Natural killer cell (primary cell): ENCODE data around the gene OR2B2. TPM values are rescaled to one million over a fixed set of nuclear protein-coding genes. Genes with fewer than 3 reads are reported as not detected.
A peak's percentile ranks its signal among the peaks of the same experiment; 100 is the strongest.

ENCODE experiments used
- ATAC-seq, 3 donors: fragments of 150-1000 bp in 2 of 3; fragments of 200-7000 bp in 1 of 3; cut with Tn5 transposase; 1 replicate in 1 of 3; 2 replicates in 2 of 3; pipeline ENCODE4 v1.10.0; 2021; ENCODE audit warnings: mild to moderate bottlenecking in 2 of 3, moderate library complexity in 2 of 3
- DNase-seq, 2 donors: peaks; one replicate each; pipeline versions ENCODE4 v3.0.0 to v3.0.0-alpha.2; 2013 to 2021; ENCODE audit warnings: mixed read lengths in 1 of 2
- H3K27ac ChIP-seq: one replicate; pipeline ENCODE4 v1.5.1; 2013; ENCODE audit warnings: mild to moderate bottlenecking, low read length
- H3K27me3 ChIP-seq: one replicate; pipeline ENCODE4 v1.6.1; 2013; ENCODE audit warnings: low read length; ENCODE audit not compliant: control insufficient read depth, insufficient read depth
- H3K36me3 ChIP-seq: one replicate; pipeline ENCODE4 v1.6.1; 2013; ENCODE audit warnings: low read length; ENCODE audit not compliant: control insufficient read depth, insufficient read depth
- H3K4me1 ChIP-seq: one replicate; pipeline ENCODE4 v1.6.1; 2013; ENCODE audit warnings: low read length; ENCODE audit not compliant: control insufficient read depth, insufficient read depth
- H3K4me3 ChIP-seq: one replicate; pipeline ENCODE4 v1.5.1; 2013; ENCODE audit warnings: low read length
- H3K9me3 ChIP-seq: one replicate; pipeline ENCODE4 v1.6.1; 2013; ENCODE audit warnings: low read length; ENCODE audit not compliant: control insufficient read depth, insufficient read depth
- H3K27ac Mint-ChIP-seq, 2 donors: one replicate each; pipeline ENCODE4 v1.8.0; 2022; ENCODE audit warnings: mild to moderate bottlenecking in 2 of 2, mixed read lengths in 2 of 2, moderate library complexity in 1 of 2
- H3K27me3 Mint-ChIP-seq, 2 donors: one replicate each; pipeline ENCODE4 v1.8.0; 2022; ENCODE audit warnings: low read depth in 2 of 2, mixed read lengths in 2 of 2
- H3K36me3 Mint-ChIP-seq: one replicate; pipeline ENCODE4 v1.8.0; 2022; ENCODE audit warnings: mixed read lengths
- H3K4me1 Mint-ChIP-seq, 2 donors: one replicate each; pipeline ENCODE4 v1.8.0; 2022; ENCODE audit warnings: mixed read lengths in 2 of 2
- H3K4me3 Mint-ChIP-seq: one replicate; pipeline ENCODE4 v1.8.0; 2022; ENCODE audit warnings: mild to moderate bottlenecking, moderate library complexity, mixed read lengths
- H3K9me3 Mint-ChIP-seq, 2 donors: one replicate each; pipeline ENCODE4 v1.8.0; 2022; ENCODE audit warnings: mixed read lengths in 2 of 2
- WGBS: methylation state at CpG from one replicate; pipeline ENCODE4 v1.1.7; 2013; ENCODE audit warnings: missing lambda C conversion rate; ENCODE audit not compliant: insufficient coverage; 5-methylcytosine and 5-hydroxymethylcytosine counted together
- intact Hi-C: fragments of 100-400 bp; cut with micrococcal nuclease; formaldehyde crosslinking; loops from one replicate; pipeline ENCODE4 v1.14.2; 2022
- total RNA-seq, 4 donors: library from RNA; stranded (reverse); fragments of 120-200 nt in 1 of 4; gene quantifications; one replicate each; pipeline versions ENCODE4 v1.2.3 to v1.2.4, GENCODE V29; 2013 to 2022
- TF ChIP-seq, protein P1 (sequence below): fragments of 200-600 bp; IDR thresholded peaks from one replicate; pipeline ENCODE4 v1.8.0; 2022; ENCODE audit warnings: antibody characterized with exemption

Gene OR2B2
- total RNA-seq, 3 donors from 2014 or later (not counting 1 experiment from before 2014, with no cell fraction given) = not detected

DNA sequence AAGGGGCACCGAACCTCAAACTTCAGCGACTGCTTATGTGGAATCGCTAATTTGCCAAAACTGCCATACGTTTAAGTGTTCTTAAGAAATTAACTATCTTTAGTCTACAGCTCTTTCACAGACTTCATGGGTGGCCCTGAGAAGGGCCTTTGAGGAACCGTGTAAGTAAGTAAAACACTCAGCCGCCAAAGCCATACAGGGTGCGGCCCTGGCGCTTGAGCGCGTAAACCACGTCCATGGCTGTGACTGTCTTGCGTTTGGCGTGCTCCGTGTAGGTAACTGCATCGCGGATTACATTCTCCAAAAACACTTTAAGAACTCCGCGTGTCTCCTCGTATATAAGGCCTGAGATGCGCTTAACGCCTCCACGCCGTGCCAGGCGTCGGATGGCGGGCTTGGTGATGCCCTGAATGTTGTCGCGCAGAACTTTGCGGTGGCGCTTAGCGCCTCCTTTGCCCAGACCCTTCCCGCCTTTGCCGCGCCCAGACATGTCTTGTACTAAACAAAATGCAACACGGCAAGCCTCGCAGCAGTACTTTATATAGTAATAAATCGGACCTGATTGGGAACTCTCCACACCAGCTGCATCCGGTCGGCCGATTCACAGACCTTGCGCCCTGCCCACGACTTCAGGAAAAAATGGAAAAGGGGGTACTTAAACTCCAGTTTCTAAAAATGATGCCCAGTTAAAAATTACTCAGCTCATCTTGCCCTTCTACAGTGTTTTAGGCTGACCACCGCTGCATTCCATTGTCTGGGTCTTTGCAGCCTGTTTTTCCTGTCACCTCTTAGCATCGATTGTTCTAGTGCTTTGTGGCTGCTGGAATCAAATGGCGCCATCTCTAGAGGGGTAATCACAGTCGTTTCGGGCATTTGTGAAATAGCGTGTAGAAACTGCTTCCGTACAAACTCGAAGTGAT, 38.9 kb downstream of the OR2B2 start:
- WGBS = under 1% methylated on average over 50 of the region's 50 CpGs
- intact Hi-C loops = loop anchor here (1.0 to 5.0 kb wide), 2 partner anchors 17 to 726 kb away; a partner anchor contains a TSS
- Mint-ChIP-seq H3K27ac (peak overlapping the region; percentile 100), H3K36me3 (no peaks in the 10 kb centered on the region), H3K4me3 (peak overlapping the region; percentile 99), H3K4me1 (peaks cover 36 to 39% of the 10 kb centered on the region in 2 donors), H3K27me3 (no peaks in the 10 kb centered on the region), H3K9me3 (no peaks in the 10 kb centered on the region)
- Histone ChIP-seq H3K36me3 (no peaks in the 10 kb centered on the region), H3K9me3 (no peaks in the 10 kb centered on the region), H3K4me3 (peak overlapping the region; percentile 68), H3K4me1 (peaks cover 27% of the 10 kb centered on the region), H3K27me3 (no peaks in the 10 kb centered on the region), H3K27ac (peak overlapping the region; percentile 95)
- TF ChIP-seq, protein P1, sequence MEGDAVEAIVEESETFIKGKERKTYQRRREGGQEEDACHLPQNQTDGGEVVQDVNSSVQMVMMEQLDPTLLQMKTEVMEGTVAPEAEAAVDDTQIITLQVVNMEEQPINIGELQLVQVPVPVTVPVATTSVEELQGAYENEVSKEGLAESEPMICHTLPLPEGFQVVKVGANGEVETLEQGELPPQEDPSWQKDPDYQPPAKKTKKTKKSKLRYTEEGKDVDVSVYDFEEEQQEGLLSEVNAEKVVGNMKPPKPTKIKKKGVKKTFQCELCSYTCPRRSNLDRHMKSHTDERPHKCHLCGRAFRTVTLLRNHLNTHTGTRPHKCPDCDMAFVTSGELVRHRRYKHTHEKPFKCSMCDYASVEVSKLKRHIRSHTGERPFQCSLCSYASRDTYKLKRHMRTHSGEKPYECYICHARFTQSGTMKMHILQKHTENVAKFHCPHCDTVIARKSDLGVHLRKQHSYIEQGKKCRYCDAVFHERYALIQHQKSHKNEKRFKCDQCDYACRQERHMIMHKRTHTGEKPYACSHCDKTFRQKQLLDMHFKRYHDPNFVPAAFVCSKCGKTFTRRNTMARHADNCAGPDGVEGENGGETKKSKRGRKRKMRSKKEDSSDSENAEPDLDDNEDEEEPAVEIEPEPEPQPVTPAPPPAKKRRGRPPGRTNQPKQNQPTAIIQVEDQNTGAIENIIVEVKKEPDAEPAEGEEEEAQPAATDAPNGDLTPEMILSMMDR = no peak
- peak; percentile 68 to 82 for DNase-seq
- ATAC-seq = peak; percentile 44 to 70 (median 49)

DNA sequence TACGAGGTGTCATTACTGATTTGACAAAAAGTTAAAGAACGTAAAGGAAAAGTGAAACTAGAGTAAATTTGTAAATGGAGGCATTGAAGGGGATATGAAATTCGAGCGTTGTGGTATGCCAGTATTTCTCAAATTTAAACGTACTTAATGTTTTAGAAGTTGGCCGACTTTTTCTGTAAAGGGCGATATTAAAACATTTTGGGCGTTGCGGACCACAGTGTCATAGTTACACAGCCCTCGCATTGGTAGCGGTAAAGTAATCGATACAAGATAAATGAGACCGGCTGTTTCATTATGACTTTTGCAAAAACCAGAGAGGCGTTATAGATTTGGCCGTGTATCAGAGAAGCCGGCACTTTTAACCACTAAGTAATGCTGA, 39.6 kb downstream of the OR2B2 start:
- WGBS = 0% methylated on average over 16 of the region's 16 CpGs
- intact Hi-C loops = loop anchor here (1.0 to 5.0 kb wide), 5 partner anchors 18 to 725 kb away; a partner anchor contains a TSS
- Histone ChIP-seq H3K4me3 (peak overlapping the region; percentile 68), H3K27ac (peak overlapping the region; percentile 95), H3K4me1 (peaks cover 27% of the 10 kb centered on the region), H3K36me3 (no peaks in the 10 kb centered on the region), H3K27me3 (no peaks in the 10 kb centered on the region), H3K9me3 (no peaks in the 10 kb centered on the region)
- Mint-ChIP-seq H3K4me1 (peaks cover 39 to 44% of the 10 kb centered on the region in 2 donors), H3K9me3 (no peaks in the 10 kb centered on the region), H3K27ac (peak overlapping the region; percentile 100), H3K4me3 (peak overlapping the region; percentile 99), H3K36me3 (no peaks in the 10 kb centered on the region), H3K27me3 (no peaks in the 10 kb centered on the region)
- ATAC-seq (peak; percentile 25 to 34 (median 33)), DNase-seq (no peak)
- TF ChIP-seq, protein P1 = no peak

DNA sequence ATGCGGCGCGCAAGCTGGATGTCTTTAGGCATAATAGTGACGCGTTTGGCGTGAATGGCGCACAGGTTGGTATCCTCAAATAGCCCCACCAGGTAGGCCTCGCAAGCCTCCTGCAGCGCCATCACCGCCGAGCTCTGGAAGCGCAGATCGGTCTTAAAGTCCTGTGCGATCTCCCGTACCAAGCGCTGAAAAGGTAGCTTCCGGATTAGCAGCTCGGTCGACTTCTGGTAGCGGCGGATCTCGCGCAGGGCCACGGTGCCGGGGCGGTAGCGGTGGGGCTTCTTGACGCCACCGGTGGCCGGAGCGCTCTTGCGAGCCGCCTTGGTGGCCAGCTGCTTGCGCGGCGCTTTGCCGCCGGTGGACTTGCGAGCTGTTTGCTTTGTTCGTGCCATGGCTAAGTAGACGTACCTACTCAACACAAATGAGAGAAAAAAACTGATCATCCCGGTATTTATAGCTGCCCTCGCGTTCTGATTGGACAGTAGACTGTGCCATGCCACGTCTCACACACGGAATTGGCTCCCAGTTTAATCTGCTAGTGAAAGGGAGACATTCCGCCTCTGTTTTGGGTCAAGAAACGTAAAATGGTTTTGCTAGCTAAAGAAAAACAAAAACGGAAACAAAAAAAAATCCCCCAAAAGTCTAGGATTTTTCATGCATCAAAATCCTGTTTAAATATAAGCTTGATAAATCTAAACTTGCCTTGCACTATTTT, 40.1 kb downstream of the OR2B2 start:
- Mint-ChIP-seq H3K4me3 (peak overlapping the region; percentile 99), H3K27ac (peak overlapping the region; percentile 100), H3K27me3 (no peaks in the 10 kb centered on the region), H3K4me1 (peaks cover 44 to 50% of the 10 kb centered on the region in 2 donors), H3K36me3 (no peaks in the 10 kb centered on the region), H3K9me3 (no peaks in the 10 kb centered on the region)
- peak; percentile 76 to 97 for DNase-seq
- TF ChIP-seq, protein P1 = no peak
- Histone ChIP-seq H3K27ac (peak overlapping the region; percentile 95), H3K4me1 (peaks cover 32% of the 10 kb centered on the region), H3K4me3 (peak overlapping the region; percentile 68), H3K9me3 (no peaks in the 10 kb centered on the region), H3K36me3 (no peaks in the 10 kb centered on the region), H3K27me3 (no peaks in the 10 kb centered on the region)
- WGBS = under 1% methylated on average over 47 of the region's 49 CpGs
- intact Hi-C loops = loop anchor here (1.0 to 5.0 kb wide), 4 partner anchors 21 to 725 kb away; a partner anchor contains a TSS
- ATAC-seq = peak; percentile 73 to 82 (median 78)
